ENCODE results near the gene EYA2. TPM values are rescaled to one million over a fixed set of nuclear protein-coding genes. Genes with fewer than 3 reads are reported as not detected.

EYA2 gene
- total RNA-seq, 2 donors from 2014 or later = 0.22 TPM; not detected in 1

- Mint-ChIP-seq H3K4me3 (no peak overlapping the region), H3K27me3 (peaks cover 52% of the 10 kb centered on the region), H3K4me1 (no peaks in the 10 kb centered on the region), H3K36me3 (ENCODE audit: low read depth) (peaks cover 2% of the 10 kb centered on the region), H3K27ac (no peak overlapping the region)
- DNase-seq (no peak), ATAC-seq (no peak)
- H3K9me3 ChIP-seq (ENCODE audit: control insufficient read depth, low read length, poor library complexity, severe bottlenecking) = no peaks in the 10 kb centered on the region
Measured at GRCh38 chr20:47027042-47027441, 132.4 kb downstream of the EYA2 start.

- H3K4me3 Mint-ChIP-seq = no peak overlapping the region
- DNase-seq (no peak), ATAC-seq (no peak)
- peaks cover 2% of the 10 kb centered on the region for H3K36me3 Mint-ChIP-seq (ENCODE audit: low read depth)
- H3K4me1 Mint-ChIP-seq = no peaks in the 10 kb centered on the region
- no peaks in the 10 kb centered on the region for H3K9me3 ChIP-seq (ENCODE audit: control insufficient read depth, low read length, poor library complexity, severe bottlenecking)
- no peak overlapping the region for H3K27ac Mint-ChIP-seq
- H3K27me3 Mint-ChIP-seq = peaks cover 52% of the 10 kb centered on the region
Measured at GRCh38 chr20:47027456-47027855, 132.8 kb downstream of the EYA2 start.

GRCh38 chr20:47028487-47028886, 133.8 kb downstream of the EYA2 start:
- Mint-ChIP-seq H3K4me1 (no peaks in the 10 kb centered on the region), H3K36me3 (ENCODE audit: low read depth) (peaks cover 2% of the 10 kb centered on the region), H3K27me3 (peaks cover 43% of the 10 kb centered on the region), H3K27ac (no peak overlapping the region), H3K4me3 (no peak overlapping the region)
- H3K9me3 ChIP-seq (ENCODE audit: control insufficient read depth, low read length, poor library complexity, severe bottlenecking) = no peaks in the 10 kb centered on the region
- no peak for ATAC-seq
- DNase-seq = no peak

- no peak overlapping the region for H3K27ac Mint-ChIP-seq
Measured at GRCh38 chr20:47029845-47030244, 135.2 kb downstream of the EYA2 start.

GRCh38 chr20:47030271-47030810, 135.7 kb downstream of the EYA2 start:
- H3K4me3 Mint-ChIP-seq = no peak overlapping the region
- H3K27ac Mint-ChIP-seq = no peak overlapping the region
- H3K36me3 Mint-ChIP-seq (ENCODE audit: low read depth) = no peaks in the 10 kb centered on the region
- no peaks in the 10 kb centered on the region for H3K9me3 ChIP-seq (ENCODE audit: control insufficient read depth, low read length, poor library complexity, severe bottlenecking)
- ATAC-seq (no peak), DNase-seq (no peak)
- H3K27me3 Mint-ChIP-seq = peaks cover 31% of the 10 kb centered on the region
- H3K4me1 Mint-ChIP-seq = no peaks in the 10 kb centered on the region

More at GRCh38 chr20:47029845-47030244, 135.2 kb downstream of the EYA2 start:
- DNase-seq (no peak), ATAC-seq (no peak)
- peaks cover 1% of the 10 kb centered on the region for H3K36me3 Mint-ChIP-seq (ENCODE audit: low read depth)
- H3K4me3 Mint-ChIP-seq = no peak overlapping the region
- H3K4me1 Mint-ChIP-seq = no peaks in the 10 kb centered on the region
- H3K27me3 Mint-ChIP-seq = peaks cover 31% of the 10 kb centered on the region
- no peaks in the 10 kb centered on the region for H3K9me3 ChIP-seq (ENCODE audit: control insufficient read depth, low read length, poor library complexity, severe bottlenecking)

- no peaks in the 10 kb centered on the region for H3K4me1 Mint-ChIP-seq
Measured at GRCh38 chr20:47031004-47031403, 136.4 kb downstream of the EYA2 start.

GRCh38 chr20:47031821-47032220, 137.2 kb downstream of the EYA2 start:
- Mint-ChIP-seq H3K36me3 (ENCODE audit: low read depth) (no peaks in the 10 kb centered on the region), H3K4me3 (no peak overlapping the region), H3K27ac (no peak overlapping the region), H3K27me3 (peaks cover 37% of the 10 kb centered on the region), H3K4me1 (no peaks in the 10 kb centered on the region)
- no peaks in the 10 kb centered on the region for H3K9me3 ChIP-seq (ENCODE audit: control insufficient read depth, low read length, poor library complexity, severe bottlenecking)
- no peak for DNase-seq
- ATAC-seq = no peak

More at GRCh38 chr20:47031004-47031403, 136.4 kb downstream of the EYA2 start:
- H3K4me3 Mint-ChIP-seq = no peak overlapping the region
- H3K36me3 Mint-ChIP-seq (ENCODE audit: low read depth) = no peaks in the 10 kb centered on the region
- H3K27ac Mint-ChIP-seq = no peak overlapping the region
- ATAC-seq (no peak), DNase-seq (no peak)
- H3K27me3 Mint-ChIP-seq = peaks cover 34% of the 10 kb centered on the region
- no peaks in the 10 kb centered on the region for H3K9me3 ChIP-seq (ENCODE audit: control insufficient read depth, low read length, poor library complexity, severe bottlenecking)

GRCh38 chr20:47032933-47033578, 138.4 kb downstream of the EYA2 start:
- H3K27ac Mint-ChIP-seq = no peak overlapping the region
- ATAC-seq = no peak
- H3K4me3 Mint-ChIP-seq = no peak overlapping the region
- peaks cover 30% of the 10 kb centered on the region for H3K27me3 Mint-ChIP-seq
- DNase-seq = no peak
- H3K36me3 Mint-ChIP-seq (ENCODE audit: low read depth) = no peaks in the 10 kb centered on the region
- H3K4me1 Mint-ChIP-seq = no peaks in the 10 kb centered on the region
- H3K9me3 ChIP-seq (ENCODE audit: control insufficient read depth, low read length, poor library complexity, severe bottlenecking) = no peaks in the 10 kb centered on the region

GRCh38 chr20:47033665-47034064, 139.0 kb downstream of the EYA2 start:
- DNase-seq (no peak), ATAC-seq (no peak)
- Mint-ChIP-seq H3K36me3 (ENCODE audit: low read depth) (no peaks in the 10 kb centered on the region), H3K27ac (no peak overlapping the region), H3K27me3 (peaks cover 32% of the 10 kb centered on the region), H3K4me1 (no peaks in the 10 kb centered on the region), H3K4me3 (no peak overlapping the region)
- no peaks in the 10 kb centered on the region for H3K9me3 ChIP-seq (ENCODE audit: control insufficient read depth, low read length, poor library complexity, severe bottlenecking)

- Mint-ChIP-seq H3K27ac (no peak overlapping the region), H3K27me3 (peaks cover 38% of the 10 kb centered on the region), H3K36me3 (ENCODE audit: low read depth) (no peaks in the 10 kb centered on the region), H3K4me1 (no peaks in the 10 kb centered on the region), H3K4me3 (no peak overlapping the region)
- no peak for DNase-seq
- no peaks in the 10 kb centered on the region for H3K9me3 ChIP-seq (ENCODE audit: control insufficient read depth, low read length, poor library complexity, severe bottlenecking)
- no peak for ATAC-seq
Measured at GRCh38 chr20:47035026-47035590, 140.5 kb downstream of the EYA2 start.

- Mint-ChIP-seq H3K4me1 (no peaks in the 10 kb centered on the region), H3K36me3 (ENCODE audit: low read depth) (no peaks in the 10 kb centered on the region), H3K27ac (no peak overlapping the region), H3K4me3 (no peak overlapping the region), H3K27me3 (peaks cover 34% of the 10 kb centered on the region)
- no peak for DNase-seq
- no peak for ATAC-seq
- no peaks in the 10 kb centered on the region for H3K9me3 ChIP-seq (ENCODE audit: control insufficient read depth, low read length, poor library complexity, severe bottlenecking)
Measured at GRCh38 chr20:47036091-47036870, 141.6 kb downstream of the EYA2 start.

- Mint-ChIP-seq H3K27me3 (peaks cover 45% of the 10 kb centered on the region), H3K27ac (no peak overlapping the region), H3K36me3 (ENCODE audit: low read depth) (no peaks in the 10 kb centered on the region), H3K4me3 (no peak overlapping the region), H3K4me1 (no peaks in the 10 kb centered on the region)
- DNase-seq (no peak), ATAC-seq (no peak)
- H3K9me3 ChIP-seq (ENCODE audit: control insufficient read depth, low read length, poor library complexity, severe bottlenecking) = no peaks in the 10 kb centered on the region
Measured at GRCh38 chr20:47038566-47039560, 144.2 kb downstream of the EYA2 start.

Measured in T-helper 17 cell (primary cell).